GM18511 (cell line): Measurements from ENCODE around the gene TRAPPC10.

Source experiments
- ATAC-seq: cut with Tn5 transposase; IDR thresholded peaks from one replicate; pipeline ENCODE4 v1.9.1; 2021; ENCODE audit warnings: mild to moderate bottlenecking, moderate library complexity; ENCODE audit not compliant: unreplicated experiment

TRAPPC10 gene

DNA sequence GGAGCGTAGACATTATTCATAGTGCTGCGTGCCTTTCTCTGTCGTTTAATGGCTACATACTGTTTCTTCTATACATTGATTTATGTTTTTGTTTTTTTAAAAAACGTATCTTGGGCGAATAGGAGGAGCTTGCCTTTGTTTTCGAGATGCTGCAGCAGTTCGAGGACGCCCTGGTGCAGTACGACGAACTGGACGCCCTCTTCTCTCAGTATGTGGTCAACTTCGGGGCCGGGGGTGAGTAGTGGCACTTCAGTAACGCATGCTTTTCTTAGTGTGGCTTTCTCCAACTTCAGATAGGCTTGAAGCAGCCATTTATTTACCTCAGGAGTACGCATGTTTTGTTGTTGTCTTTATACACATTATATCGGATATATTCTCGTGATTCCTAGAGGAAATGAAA, 46.9 kb downstream of the TRAPPC10 start:
- no peak for ATAC-seq

- ATAC-seq, result no peak
Measured at GRCh38 chr21:44059710-44060109, 47.6 kb downstream of the TRAPPC10 start.

DNA sequence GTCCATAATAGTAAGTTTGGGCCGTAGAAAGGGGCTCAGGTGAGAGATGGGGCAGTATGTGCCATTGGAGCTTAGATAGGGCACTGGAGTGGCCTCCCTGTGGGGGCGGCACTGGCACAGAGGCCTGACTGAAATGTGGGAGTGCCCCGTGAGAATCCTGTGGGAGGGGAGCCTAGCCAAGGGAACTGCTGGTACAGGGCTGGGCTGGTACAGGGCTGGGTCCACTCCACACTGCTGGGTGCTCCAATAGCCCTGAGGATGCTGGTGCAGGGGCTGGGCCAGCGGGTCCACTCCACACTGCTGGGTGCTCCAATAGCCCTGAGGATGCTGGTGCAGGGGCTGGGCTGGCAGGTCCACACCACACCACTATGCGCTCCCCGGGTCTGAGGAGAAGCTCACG, 50.3 kb downstream of the TRAPPC10 start:
- no peak for ATAC-seq

- ATAC-seq, result no peak
Measured at GRCh38 chr21:44063151-44063912, 51.2 kb downstream of the TRAPPC10 start.

DNA sequence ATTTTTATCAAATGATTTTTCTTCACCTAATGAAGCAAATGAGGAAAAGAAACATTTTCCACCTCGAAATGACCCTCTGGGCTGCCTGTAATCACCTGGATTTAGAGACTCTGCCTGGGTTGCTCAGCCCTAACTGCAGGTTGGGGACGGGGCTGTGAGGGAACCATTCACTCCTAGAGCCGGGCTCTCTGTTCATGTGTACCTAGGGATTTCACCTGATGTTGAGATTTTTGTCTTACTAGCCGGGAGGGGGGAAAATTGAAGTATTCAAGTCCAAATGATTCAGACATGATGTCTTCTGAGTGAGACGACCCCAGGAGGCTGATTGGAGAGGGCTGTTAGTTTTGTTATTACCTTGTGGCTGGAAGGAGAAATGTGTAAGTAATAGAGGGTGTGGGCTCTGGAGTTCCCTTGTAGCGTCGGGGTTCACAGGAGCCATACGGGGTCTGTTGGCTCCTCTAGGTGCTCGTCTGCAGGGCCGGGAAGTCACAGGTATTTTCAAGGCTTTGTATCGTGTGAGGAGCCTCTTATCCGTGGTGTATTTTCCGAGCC, 52.8 kb downstream of the TRAPPC10 start:
- no peak for ATAC-seq

GRCh38 chr21:44065428-44065827, 53.3 kb downstream of the TRAPPC10 start:
- ATAC-seq, result peak; percentile 51

GRCh38 chr21:44066116-44066515, 54.0 kb downstream of the TRAPPC10 start:
- no peak for ATAC-seq

- ATAC-seq, result no peak
Measured at GRCh38 chr21:44067011-44067839, 55.1 kb downstream of the TRAPPC10 start.

DNA sequence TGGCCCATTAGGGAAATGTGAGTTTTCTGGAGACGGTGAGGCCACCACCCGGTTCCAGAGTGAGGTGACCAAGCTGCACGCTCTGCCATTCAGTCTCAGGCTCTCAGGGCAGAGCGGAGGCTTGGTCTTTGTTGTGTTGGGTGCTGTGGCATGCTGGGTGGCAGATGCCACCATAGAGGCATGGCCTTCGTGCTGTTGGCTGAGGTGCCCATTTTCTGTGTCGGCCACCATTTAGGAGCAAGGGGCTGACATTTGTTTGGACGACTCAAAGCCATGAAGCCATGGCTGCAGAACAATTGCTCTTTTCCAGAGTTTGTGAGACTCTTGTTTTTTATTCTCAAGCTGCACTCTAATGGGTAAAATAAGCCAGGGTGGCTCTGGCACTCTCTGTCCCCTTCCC, 58.3 kb downstream of the TRAPPC10 start:
- no peak for ATAC-seq

DNA sequence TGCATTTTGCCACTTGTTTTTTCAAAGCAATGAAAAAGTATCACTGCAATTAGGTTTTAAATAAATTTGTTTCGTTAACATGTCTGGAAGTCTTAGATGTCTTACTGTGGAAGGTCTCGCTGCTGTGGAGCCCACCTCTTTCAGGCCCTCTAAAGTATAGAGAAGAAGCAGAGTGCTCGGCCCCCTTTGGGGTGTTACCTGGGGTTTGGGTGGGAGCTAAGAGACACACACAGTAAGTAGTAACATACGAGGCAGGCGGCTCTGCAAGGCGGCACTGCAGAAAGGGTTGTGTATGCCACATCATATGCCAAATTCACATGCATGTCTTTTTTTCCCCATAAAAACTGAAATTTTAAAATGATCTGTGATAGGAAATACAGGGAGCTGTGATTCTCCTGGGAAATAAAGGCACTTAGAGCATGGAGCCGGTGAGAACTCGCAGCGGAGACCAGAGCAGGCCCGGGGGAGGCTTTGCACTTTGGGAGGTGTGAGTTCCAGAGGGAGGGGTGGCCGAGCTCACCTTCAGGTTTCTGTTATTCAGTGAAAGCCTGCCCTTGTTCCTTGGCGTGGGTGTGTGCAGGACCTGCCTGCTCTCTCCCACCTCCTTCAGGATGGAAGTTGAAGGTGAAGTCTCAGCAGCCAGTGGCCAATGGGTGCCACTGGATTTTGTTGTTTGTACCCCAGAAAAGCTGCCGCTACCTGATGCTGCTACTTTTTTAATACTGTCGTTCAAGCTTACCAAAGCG, 59.4 kb downstream of the TRAPPC10 start:
- no peak for ATAC-seq

- ATAC-seq, result no peak
Measured at GRCh38 chr21:44072111-44072510, 60.0 kb downstream of the TRAPPC10 start.

GRCh38 chr21:44074315-44074958, 62.3 kb downstream of the TRAPPC10 start:
- ATAC-seq, result no peak

DNA sequence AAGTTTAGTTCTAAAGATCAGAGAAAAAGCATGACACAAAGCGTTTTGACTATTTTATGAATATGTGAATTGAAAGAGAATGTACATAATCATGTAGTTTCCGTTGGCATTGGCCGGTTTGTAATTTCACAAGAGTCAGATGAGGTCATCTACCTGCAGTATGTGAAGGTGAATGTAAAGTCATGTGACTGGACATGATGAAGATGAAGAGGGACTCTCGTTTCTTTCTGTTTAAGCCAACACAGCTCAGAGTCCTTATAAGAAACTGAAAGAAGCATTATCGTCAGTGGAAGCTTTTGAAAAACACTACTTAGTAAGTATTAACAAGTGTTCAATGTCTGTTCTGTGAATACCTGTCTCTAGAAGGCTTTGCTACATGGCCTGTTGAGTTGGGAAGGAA, 64.2 kb downstream of the TRAPPC10 start:
- no peak for ATAC-seq

DNA sequence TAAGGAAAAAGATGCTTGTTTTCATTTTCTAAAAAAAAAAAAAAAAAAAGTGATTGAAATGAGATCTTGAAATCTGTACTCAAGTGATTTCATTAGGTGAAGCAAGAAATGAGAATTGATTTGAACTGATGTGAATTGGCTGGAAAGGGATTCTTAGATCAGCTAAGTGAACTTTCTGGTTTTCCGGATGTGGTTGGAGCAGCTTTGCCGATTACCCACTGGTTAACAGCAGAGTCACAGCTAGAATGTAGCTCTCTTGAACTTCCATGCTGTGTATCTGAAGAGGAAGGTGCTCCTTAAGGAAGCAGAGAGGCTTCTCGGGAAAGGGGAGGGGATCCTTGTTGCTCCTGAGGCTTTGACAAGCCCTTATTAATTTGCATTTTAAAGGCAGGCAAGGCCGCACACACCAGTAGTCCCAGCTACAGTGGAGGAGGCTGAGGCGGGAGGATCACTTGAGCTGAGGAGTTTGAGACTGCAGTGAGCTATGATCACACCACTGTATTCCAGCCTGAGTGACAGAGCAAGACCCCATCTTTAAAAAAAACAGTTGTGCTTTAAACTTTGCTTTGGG, 66.4 kb downstream of the TRAPPC10 start:
- no peak for ATAC-seq

GRCh38 chr21:44079446-44079845, 67.3 kb downstream of the TRAPPC10 start:
- no peak for ATAC-seq

DNA sequence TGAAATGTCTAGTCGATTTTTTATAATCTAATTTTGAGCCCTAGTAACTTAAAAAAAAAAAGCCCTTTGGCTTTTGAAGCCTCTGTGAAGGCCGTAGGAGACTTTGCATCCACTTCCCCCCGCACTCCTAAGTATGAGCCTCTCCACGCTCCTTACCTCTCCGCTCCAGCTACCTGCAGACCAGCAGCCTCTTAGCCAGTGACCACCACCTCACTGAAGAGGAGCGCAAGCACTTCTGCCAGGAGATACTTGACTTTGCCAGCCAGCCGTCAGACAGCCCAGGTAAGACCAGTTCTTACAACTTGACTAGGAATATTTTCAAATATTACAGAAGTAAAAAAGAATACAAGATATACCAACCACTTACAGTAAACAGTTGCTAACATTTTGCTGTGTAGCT, 67.7 kb downstream of the TRAPPC10 start:
- no peak for ATAC-seq

- ATAC-seq, result no peak
Measured at GRCh38 chr21:44082648-44083440, 70.7 kb downstream of the TRAPPC10 start.

DNA sequence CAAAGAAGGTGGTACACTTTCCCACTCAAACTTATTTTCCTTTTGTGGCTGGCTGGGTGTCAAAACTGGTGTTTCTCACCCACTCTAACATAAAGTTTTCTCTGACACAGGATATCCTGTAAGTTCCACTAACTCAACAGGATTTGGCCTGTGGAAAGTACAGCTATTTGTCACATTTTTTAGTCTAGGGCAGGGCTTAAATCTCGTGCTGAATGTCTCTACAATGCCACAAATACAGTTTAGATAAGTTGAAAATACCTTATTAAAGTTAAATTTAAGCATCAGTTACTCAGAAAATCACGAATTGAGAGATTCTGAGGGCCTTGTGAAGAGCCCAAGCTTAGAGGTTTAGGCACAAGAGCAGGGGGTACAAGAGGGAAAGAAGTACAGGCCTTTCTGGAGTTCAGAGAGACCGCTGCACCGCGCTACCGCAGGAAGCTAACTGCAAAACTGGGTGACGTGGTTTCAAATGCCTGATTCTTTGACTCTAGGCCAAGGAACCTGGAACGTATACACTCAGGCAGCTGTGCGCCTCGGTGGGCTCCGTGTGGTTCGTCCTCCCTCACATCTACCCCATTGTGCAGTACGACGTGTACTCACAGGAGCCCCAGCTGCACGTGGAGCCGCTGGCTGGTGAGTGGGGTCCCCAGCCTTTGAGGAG, 71.7 kb downstream of the TRAPPC10 start:
- ATAC-seq, result no peak
